ACHN (cell line): ENCODE measurements around the gene NTHL1.

Experiments
- DNase-seq: peaks from one replicate; pipeline ENCODE4 v3.0.0-alpha.2; 2015
- in situ Hi-C: cut with HindIII; loops from 2 replicates; pipeline ENCODE4 v1.10.0; 2017; ENCODE audit warnings: low sequenced_read_pairs, low pct_ligation_motif_present, low pct_unique_long_range_greater_than_20kb

Gene NTHL1

GRCh38 chr16:2004795-2005517 lies 42.7 kb downstream of the NTHL1 start:
- in situ Hi-C loops: no loop called here
- DNase-seq: no peak

GRCh38 chr16:2003827-2004641 lies 43.6 kb downstream of the NTHL1 start:
- DNase-seq: peak; percentile 95
- in situ Hi-C loops: no loop called here

- in situ Hi-C loops: no loop called here
- DNase-seq: no peak
Observed at GRCh38 chr16:2003231-2003826, 44.3 kb downstream of the NTHL1 start.

DNA sequence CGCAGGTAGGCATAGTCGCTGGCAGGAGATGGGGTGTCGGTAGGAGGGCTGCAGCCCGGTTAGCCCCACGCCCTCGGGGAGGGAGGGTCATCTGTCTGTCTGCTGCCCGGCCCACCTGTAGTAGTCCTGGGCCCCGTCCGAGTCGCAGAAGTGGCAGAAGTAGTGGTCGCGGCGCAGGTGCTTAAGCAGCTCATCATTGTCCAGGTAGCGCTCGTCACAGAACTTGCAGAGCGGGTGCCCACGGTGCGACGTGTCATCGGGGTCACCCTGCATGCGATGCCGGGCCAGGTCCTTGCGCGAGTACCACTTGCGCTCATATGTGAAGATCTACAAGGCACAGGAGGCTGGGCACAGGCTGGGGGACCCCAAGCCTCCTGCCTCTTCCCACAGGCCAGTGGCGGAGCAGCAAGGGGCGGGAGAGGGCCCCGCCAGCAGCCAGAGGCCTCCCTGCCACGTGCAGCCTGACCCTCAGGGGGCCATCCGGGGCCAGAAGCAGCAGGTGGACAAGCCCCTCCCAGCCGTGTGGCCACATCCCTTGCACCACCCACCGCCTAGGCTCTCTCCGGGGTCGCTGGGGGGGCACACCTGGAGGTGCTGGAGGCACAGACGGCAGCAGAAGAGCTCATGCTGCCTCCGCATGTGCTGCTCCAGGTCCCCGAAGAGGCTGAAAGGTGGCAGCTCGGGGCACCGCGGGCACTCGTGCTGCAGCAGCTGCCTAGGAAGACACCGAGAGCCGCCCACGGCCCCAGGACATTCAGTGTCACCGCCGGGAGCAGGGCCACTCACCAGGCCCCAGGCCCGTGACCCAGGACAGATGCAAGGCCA lies 45.0 kb downstream of the NTHL1 start:
- no peak for DNase-seq
- in situ Hi-C loops: no loop called here

DNA sequence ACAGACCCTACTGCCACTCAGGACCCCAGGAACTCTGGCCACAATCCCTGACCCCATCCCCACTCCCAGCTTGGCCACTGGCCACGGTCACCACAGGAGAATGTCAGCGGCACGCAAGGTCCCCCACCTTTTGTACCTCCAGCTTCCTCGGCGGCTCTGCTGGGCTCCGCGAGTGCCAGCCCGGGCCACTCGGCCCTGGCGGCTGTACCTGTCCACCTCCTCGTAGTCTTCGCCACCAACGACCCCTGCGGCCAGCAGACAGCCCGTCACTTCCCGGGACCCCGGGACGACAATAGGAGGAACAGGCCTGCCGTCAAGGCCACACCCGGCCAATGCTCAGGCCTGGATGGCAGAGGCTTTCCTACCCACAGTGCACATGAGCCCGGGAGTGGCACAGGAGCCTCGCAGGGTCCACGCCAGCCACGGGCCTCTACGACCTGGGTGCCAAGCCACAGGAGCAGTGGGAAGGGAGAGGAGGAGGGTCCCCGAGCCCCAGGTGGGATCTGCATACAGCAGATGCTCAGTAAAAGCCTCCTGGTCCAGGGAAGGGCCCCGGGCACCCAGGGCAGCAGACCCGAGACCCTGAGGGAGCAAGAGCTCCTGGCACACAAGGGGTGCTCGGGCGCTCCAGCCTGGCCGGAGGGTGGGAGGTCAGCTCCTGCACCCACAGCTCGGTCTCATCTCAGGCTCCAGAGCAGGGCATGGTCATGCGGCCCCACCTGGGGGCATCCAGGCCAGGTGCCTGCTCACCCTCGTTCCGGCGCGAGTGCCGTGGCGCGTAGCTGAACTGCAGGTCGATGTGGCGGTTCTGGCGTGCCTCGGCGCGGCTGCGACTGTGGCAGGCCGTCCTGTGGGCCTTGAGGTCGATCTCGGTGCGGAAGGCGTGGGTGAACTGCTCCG lies 45.9 kb downstream of the NTHL1 start:
- in situ Hi-C loops: no loop called here
- no peak for DNase-seq

- in situ Hi-C loops: no loop called here
- no peak for DNase-seq
Observed at GRCh38 chr16:2001035-2001434, 46.6 kb downstream of the NTHL1 start.

DNA sequence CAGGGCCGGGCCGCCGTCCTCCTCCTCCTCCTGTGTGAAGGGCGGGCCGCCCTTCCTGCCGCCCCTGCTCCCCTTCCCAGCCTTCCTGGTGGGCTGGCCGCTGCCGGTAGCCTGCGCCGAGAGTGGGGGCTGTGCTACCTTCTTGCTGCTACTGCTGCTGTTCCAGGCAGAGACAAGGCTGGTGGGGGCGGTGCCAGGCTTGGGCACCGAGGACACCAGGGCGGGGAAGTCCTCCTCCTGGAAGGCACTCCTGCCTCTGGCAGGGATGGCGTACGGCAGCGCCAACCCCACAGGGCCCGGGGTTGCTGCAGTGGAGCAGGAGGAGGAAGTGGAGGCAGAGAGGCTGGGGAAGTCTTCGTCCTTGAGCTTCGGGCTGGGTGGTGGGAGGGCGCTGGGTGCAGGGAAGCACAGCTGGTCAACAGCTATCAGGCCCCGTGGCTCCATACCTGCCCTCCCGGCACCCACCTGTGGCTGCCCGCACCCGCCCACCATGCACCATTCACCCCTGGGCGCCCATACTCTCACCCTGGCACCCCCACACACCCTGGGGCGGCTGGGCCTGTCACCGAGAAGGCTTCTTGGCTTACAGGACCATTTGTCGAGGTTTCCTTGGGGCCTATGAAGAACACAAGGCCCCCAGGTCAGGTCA lies 47.6 kb downstream of the NTHL1 start:
- no peak for DNase-seq
- in situ Hi-C loops: no loop called here

DNA sequence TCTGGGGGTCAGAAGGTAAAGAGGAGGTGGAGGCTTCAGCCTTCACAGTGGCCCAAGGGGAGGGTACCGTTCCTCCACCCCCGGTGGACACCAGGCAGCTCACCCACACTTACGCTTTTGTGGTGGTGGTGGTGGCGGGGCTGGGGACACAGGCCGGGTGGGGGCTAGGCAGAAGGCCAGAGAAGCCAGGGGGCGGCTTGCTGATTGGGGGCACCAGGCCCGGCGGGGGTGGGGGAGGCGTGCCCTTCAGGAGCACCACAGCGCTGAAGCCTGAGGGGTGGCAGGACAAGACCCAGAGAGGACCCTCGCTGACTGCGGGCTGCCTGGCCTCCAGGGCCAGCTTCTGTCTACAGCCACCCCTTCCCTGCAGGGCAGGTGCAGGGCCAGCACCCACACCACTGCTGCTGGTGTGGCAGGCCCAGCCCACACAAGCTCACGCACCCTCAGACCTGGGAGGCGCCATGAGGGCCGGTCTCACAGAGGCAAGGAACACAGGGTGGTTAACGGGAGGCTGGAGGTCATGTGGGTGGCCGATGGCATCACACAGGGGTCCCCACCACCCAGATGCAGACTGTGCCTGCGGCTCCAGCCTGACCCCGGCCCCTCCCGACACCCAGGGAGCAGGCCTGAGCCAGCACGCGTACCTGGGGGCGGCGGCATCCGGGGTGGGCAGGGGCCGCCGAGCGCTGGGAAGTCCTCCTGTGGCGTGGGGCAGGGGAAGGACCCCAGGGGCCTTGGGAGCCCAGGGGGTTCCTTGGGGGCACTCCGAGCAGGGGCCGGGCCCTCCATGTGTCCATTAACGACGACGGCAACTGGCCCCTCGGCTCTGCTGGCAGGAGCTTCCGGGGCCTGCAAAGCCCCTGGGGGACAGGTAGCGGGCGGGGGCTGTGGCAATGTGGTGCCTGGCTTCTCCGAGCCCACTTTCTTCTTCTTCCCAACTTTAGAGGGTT lies 48.5 kb downstream of the NTHL1 start:
- DNase-seq: no peak
- in situ Hi-C loops: no loop called here

DNA sequence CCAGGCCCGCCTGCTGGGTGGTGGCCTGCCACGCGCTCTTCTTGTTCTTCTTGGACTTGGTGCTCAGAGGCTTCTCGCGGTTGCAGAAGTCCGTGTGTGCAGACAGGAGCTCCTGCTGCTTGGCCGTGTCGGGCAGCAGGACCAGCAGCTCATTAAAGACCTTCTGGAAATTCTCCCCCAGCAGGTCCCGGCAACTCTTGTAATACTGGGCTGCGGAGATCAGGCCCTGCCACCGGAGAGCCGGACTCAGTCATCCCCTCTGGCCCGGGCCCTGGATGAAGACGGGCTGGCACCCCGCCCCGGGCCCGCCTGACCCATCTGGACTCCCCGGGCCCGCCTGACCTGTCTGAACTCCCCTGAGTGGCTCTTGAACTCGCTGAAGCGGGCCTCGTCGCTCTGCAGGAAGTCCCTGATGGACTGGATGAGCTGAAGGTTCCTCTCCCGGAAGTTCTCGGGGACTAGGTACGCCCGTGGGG lies 49.2 kb downstream of the NTHL1 start:
- no peak for DNase-seq
- in situ Hi-C loops: no loop called here

- in situ Hi-C loops: no loop called here
- DNase-seq: no peak
Observed at GRCh38 chr16:1997494-1998359, 49.9 kb downstream of the NTHL1 start.

DNA sequence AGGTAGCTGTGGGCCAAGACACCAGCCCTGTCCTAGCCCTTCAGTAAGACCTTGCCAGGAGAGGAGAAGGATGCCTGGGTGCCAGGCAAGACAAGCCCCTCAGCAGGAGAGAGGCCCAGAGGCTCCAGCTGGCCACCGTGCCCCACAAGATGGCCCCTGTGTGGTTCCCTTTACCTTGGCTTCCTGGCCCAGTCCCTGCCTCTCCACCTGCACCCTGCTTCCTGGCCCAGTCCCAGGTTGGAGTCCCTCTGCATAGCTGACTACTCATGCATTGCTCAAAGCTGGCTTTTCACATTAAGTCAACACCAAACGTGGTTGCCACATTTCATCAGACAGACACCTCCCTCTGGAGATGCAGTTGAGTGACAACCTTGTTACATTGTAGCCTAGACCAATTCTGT lies 53.9 kb downstream of the NTHL1 start:
- in situ Hi-C loops: no loop called here
- DNase-seq: peak; percentile 77

- in situ Hi-C loops: no loop called here
- no peak for DNase-seq
Observed at GRCh38 chr16:1992704-1993317, 54.8 kb downstream of the NTHL1 start.

DNA sequence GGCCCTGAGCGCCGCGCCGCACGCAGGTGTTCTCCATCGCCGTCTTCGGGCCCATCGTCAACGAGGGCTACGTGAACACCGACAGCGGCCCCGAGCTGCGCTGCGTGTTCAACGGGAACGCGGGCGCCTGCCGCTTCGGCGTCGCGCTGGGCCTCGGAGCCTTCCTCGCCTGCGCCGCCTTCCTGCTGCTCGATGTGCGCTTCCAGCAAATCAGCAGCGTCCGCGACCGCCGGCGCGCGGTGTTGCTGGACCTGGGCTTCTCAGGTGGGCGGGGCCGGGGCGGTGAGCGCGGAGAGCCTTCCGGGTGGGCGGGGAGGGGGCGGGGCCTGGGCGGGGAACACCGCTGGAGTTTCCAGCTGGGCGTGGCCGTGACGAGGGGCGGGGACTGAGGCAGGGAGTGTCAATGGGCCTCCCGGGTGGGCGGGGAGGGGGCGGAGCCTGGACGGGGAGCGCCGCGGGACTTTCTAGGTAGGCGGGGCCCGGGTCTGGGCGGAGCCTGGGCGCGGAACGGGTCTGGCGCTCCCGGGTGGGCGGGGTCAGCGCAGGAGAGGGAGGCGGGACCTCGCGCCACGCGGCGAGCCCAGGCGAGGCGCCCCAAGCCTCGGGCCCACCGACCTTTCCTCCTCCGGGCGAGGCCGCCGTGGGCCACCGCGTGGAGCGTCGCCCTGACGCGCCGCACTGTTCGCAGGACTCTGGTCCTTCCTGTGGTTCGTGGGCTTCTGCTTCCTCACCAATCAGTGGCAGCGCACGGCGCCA lies 55.5 kb downstream of the NTHL1 start:
- DNase-seq: peak; percentile 50
- in situ Hi-C loops: no loop called here

GRCh38 chr16:1991588-1991947 lies 56.1 kb downstream of the NTHL1 start:
- DNase-seq: no peak
- in situ Hi-C loops: no loop called here

- in situ Hi-C loops: no loop called here
- DNase-seq: no peak
Observed at GRCh38 chr16:1991135-1991551, 56.5 kb downstream of the NTHL1 start.
